ENCODE data around the gene CHAF1A.

- TF ChIP-seq CTCF (IDR thresholded peaks at IDR 0.05; ENCODE audit: low read depth, low read length, poor library complexity, severe bottlenecking) (no peak), EZH2phosphoT487 (IDR thresholded peaks at IDR 0.05; ENCODE audit: borderline replicate concordance, low read length) (no peak)
Measured at GRCh38 chr19:4368128-4368820, 34.2 kb upstream of the CHAF1A start.
